Body of pancreas (tissue), 4 donors: ENCODE measurements around the gene LENG9. TPM values are rescaled to one million over a fixed set of nuclear protein-coding genes. Genes with fewer than 3 reads are reported as not detected.

Experiments
- ATAC-seq: fragments of 150-250 bp; one replicate; pipeline ENCODE4 v1.9.1; 2016
- DNase-seq, 4 donors: peaks; one replicate each; pipeline ENCODE4 v3.0.0-alpha.2; 2019
- H3K27ac ChIP-seq, 4 donors: fragments of 200-600 bp; sonication (generic); 1 replicate in 3 of 4; 2 replicates in 1 of 4; pipeline versions ENCODE4 v1.5.1 to v1.6.1; 2016 to 2019; ENCODE audit warnings: mild to moderate bottlenecking in 1 of 4, mixed read lengths in 1 of 4, moderate library complexity in 1 of 4
- H3K27me3 ChIP-seq, 2 donors: fragments of 200-600 bp; sonication (generic); one replicate each; pipeline ENCODE4 v1.6.0; 2016; ENCODE audit warnings: mild to moderate bottlenecking in 1 of 2
- H3K36me3 ChIP-seq, 2 donors: fragments of 200-600 bp; sonication (generic); replicated peaks in 1 of 2; 2 replicates each; pipeline ENCODE4 v1.5.1; 2016; ENCODE audit warnings: low read depth in 2 of 2; ENCODE audit not compliant: insufficient read depth in 1 of 2
- H3K4me1 ChIP-seq: fragments of 200-600 bp; sonication (generic); one replicate; pipeline ENCODE4 v1.6.0; 2016
- H3K4me3 ChIP-seq, 2 donors: fragments of 200-600 bp; sonication (generic); 1 replicate in 1 of 2; 2 replicates in 1 of 2; pipeline ENCODE4 v1.5.1; 2016 to 2019
- H3K9me3 ChIP-seq, 3 donors: fragments of 200-600 bp; sonication (generic); 1 replicate in 2 of 3; 2 replicates in 1 of 3; pipeline ENCODE4 v1.5.1; 2016
- CTCF ChIP-seq, 7 experiments: fragments of 450-650 bp in 4 of 7; fragments of 200-600 bp in 3 of 7; sonication (generic) in 3 of 7; IDR thresholded peaks; one replicate each; pipeline ENCODE4 v1.5.1; 2016 to 2019; ENCODE audit warnings: antibody characterized with exemption in 7 of 7
- POLR2A ChIP-seq, 3 donors: fragments of 450-650 bp; IDR thresholded peaks; one replicate each; pipeline ENCODE4 v1.6.1; 2016; ENCODE audit warnings: antibody characterized with exemption in 3 of 3, mild to moderate bottlenecking in 2 of 3
- WGBS, 2 donors: methylation state at CpG; one replicate each; pipeline ENCODE4 v1.1.5; 2017; 5-methylcytosine and 5-hydroxymethylcytosine counted together
- intact Hi-C: fragments of 100-400 bp; cut with DNase I; formaldehyde crosslinking; loops from one replicate; pipeline ENCODE4 v1.15.1; 2023
- total RNA-seq, 2 donors: library from RNA; depleted of rRNA; stranded (reverse); fragments of >200 nt; gene quantifications; one replicate each; pipeline ENCODE4 v1.1.0, GENCODE V29; 2016

LENG9 gene
- total RNA-seq, 2 donors from 2014 or later: 21.8 to 25.7 TPM

- ATAC-seq (peak; percentile 84), DNase-seq (peak; percentile 71 to 86 (median 80))
- no peaks in the 10 kb centered on the region for H3K9me3 ChIP-seq
- intact Hi-C loops: no loop called here
- TF ChIP-seq POLR2A (IDR thresholded peaks at IDR 0.05): peak; percentile 21 to 81 (median 76)
- TF ChIP-seq CTCF (IDR thresholded peaks at IDR 0.05): no peak
- 4 to 9% methylated on average over 20 to 36 of the region's 37 CpGs for WGBS, 2 donors
- H3K27me3 ChIP-seq: peaks cover 0 to 14% of the 10 kb centered on the region in 2 donors
- H3K36me3 ChIP-seq: no peaks in the 10 kb centered on the region
- peaks cover 20% of the 10 kb centered on the region for H3K4me1 ChIP-seq
- H3K27ac ChIP-seq: peak overlapping the region; percentile 73 to 87 (median 80)
- no peak overlapping the region for H3K4me3 ChIP-seq
Measured at GRCh38 chr19:54420383-54421168, 43.0 kb downstream of the LENG9 start.

- Histone ChIP-seq H3K27ac (peak overlapping the region; percentile 73 to 87 (median 80)), H3K4me1 (peaks cover 20% of the 10 kb centered on the region), H3K36me3 (no peaks in the 10 kb centered on the region), H3K4me3 (no peak overlapping the region), H3K9me3 (no peaks in the 10 kb centered on the region), H3K27me3 (peaks cover 0 to 14% of the 10 kb centered on the region in 2 donors)
- intact Hi-C loops: no loop called here
- no peak for ATAC-seq
- TF ChIP-seq CTCF (IDR thresholded peaks at IDR 0.05): no peak
- no peak for TF ChIP-seq POLR2A (IDR thresholded peaks at IDR 0.05)
- WGBS, 2 donors: 13 to 24% methylated on average over 5 to 10 of the region's 10 CpGs
- no peak for DNase-seq
Measured at GRCh38 chr19:54420068-54420382, 43.6 kb downstream of the LENG9 start.

- no peak for TF ChIP-seq CTCF (IDR thresholded peaks at IDR 0.05)
- no peak for TF ChIP-seq POLR2A (IDR thresholded peaks at IDR 0.05)
- no peak for DNase-seq
- ATAC-seq: no peak
- Histone ChIP-seq H3K9me3 (no peaks in the 10 kb centered on the region), H3K27me3 (peaks cover 0 to 14% of the 10 kb centered on the region in 2 donors), H3K27ac (peak overlapping the region; percentile 73 to 87 (median 80)), H3K4me3 (no peak overlapping the region), H3K36me3 (no peaks in the 10 kb centered on the region), H3K4me1 (peaks cover 20% of the 10 kb centered on the region)
- WGBS, 2 donors: 62 to 81% methylated on average over 12 to 26 of the region's 26 CpGs
- intact Hi-C loops: no loop called here
Measured at GRCh38 chr19:54418930-54419800, 44.4 kb downstream of the LENG9 start.

GRCh38 chr19:54418030-54418929 is 45.3 kb downstream of the LENG9 start:
- Histone ChIP-seq H3K9me3 (no peaks in the 10 kb centered on the region), H3K36me3 (no peaks in the 10 kb centered on the region), H3K4me3 (no peak overlapping the region), H3K27ac (peak overlapping the region in 3 of 4 donors; percentile 73 to 87 (median 82)), H3K27me3 (peaks cover 0 to 14% of the 10 kb centered on the region in 2 donors), H3K4me1 (peaks cover 20% of the 10 kb centered on the region)
- WGBS, 2 donors: 25 to 33% methylated on average over 17 to 25 of the region's 25 CpGs
- DNase-seq: no peak
- ATAC-seq: no peak
- TF ChIP-seq POLR2A (IDR thresholded peaks at IDR 0.05) (peak in 1 of 3 donors; percentile 24), CTCF (IDR thresholded peaks at IDR 0.05) (no peak)
- intact Hi-C loops: no loop called here
